ENCODE measurements around the gene TMEM203.

- TF ChIP-seq CTCF (IDR thresholded peaks at IDR 0.05) (no peak), EP300 (IDR thresholded peaks at IDR 0.05) (no peak)
Observed at GRCh38 chr9:137187386-137187785, 18.1 kb downstream of the TMEM203 start.

All from tibial nerve (tissue), 4 donors.